ENCODE measurements around the gene AICDA.

- TF ChIP-seq CTCF (IDR thresholded peaks at IDR 0.05) (no peak), POLR2A (IDR thresholded peaks at IDR 0.05) (peak in 1 of 4 donors; percentile 26)
Measured at GRCh38 chr12:8644345-8645248, 31.9 kb upstream of the AICDA start.
